Activated naive CD4-positive, alpha-beta T cell treated with anti-CD3 and anti-CD28 coated beads, Interleukin-2, amount 50 U/mL, for 24 hours (primary cell): ENCODE measurements around the gene STX5.
"Not testable (repeated sequence)": the region's sequence is repeated elsewhere in the genome, so short reads cannot be mapped to it uniquely, and the experiment has no call there.

Source experiments
- H3K27ac Mint-ChIP-seq: one replicate; pipeline ENCODE4 v1.8.0; 2021; ENCODE audit warnings: mild to moderate bottlenecking, mixed read lengths
- H3K27me3 Mint-ChIP-seq: one replicate; pipeline ENCODE4 v1.8.0; 2021; ENCODE audit warnings: mixed read lengths
- H3K36me3 Mint-ChIP-seq: one replicate; pipeline ENCODE4 v1.8.0; 2021; ENCODE audit warnings: mixed read lengths
- H3K4me1 Mint-ChIP-seq: one replicate; pipeline ENCODE4 v1.8.0; 2021; ENCODE audit warnings: mixed read lengths
- H3K4me3 Mint-ChIP-seq: one replicate; pipeline ENCODE4 v1.8.0; 2021; ENCODE audit warnings: mild to moderate bottlenecking, mixed read lengths
- H3K9me3 Mint-ChIP-seq: one replicate; pipeline ENCODE4 v1.8.0; 2021; ENCODE audit warnings: mixed read lengths

STX5 gene

DNA sequence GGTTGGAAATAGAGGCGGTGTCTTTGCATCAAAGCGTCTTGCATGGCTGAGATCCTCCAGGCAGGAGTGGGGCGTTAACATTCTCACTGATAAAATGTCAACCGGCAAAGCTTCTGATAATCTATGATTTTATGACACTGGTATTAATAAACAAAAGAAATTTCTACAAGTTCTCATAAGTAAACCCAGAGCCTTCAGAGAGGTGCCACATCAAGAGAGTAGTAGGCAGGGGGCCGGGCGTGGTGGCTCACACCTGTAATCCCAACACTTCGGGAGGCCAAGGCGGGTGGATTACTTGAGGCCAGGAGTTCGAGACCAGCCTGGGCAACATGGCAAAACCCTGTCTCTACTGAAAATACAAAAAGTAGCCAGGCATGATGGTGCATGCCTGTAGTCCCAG, 11.0 kb upstream of the STX5 start:
- not testable (repeated sequence) for H3K36me3 Mint-ChIP-seq, H3K9me3 Mint-ChIP-seq, H3K27me3 Mint-ChIP-seq, H3K27ac Mint-ChIP-seq, H3K4me3 Mint-ChIP-seq
- H3K4me1 Mint-ChIP-seq, result peaks cover 22% of the 10 kb centered on the region

DNA sequence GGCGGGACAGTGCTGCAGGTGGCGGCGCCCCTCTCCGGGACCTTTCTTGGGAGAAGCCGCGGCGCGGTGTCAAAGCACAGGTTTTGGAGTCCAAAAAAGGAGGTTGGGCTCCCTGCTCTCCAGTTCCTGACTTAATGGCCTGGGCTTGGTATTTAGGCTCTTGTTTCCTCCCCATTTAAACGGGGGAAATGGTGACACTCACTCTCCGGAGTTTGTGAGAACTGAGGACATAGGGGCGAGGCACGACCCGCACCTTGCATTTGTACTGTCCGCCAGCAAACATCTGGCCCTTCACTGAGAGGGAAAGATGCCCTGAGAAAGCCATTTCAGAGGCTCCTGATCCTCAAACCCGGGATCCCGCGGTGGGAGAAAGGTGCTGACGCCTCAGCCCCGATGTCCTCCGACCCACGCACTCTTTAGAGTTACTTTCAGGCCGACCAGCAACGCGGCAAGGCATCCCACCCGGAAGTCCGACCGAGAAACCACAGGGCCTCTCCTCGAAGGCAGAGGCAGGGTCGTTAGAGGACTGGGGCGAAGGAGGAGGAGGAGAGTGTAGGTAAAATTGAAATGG, 10.4 kb upstream of the STX5 start:
- H3K9me3 Mint-ChIP-seq, result no peaks in the 10 kb centered on the region
- no peak overlapping the region for H3K4me3 Mint-ChIP-seq
- no peak overlapping the region for H3K27ac Mint-ChIP-seq
- H3K27me3 Mint-ChIP-seq, result no peaks in the 10 kb centered on the region
- H3K4me1 Mint-ChIP-seq, result peaks cover 29% of the 10 kb centered on the region
- peaks cover 10% of the 10 kb centered on the region for H3K36me3 Mint-ChIP-seq

DNA sequence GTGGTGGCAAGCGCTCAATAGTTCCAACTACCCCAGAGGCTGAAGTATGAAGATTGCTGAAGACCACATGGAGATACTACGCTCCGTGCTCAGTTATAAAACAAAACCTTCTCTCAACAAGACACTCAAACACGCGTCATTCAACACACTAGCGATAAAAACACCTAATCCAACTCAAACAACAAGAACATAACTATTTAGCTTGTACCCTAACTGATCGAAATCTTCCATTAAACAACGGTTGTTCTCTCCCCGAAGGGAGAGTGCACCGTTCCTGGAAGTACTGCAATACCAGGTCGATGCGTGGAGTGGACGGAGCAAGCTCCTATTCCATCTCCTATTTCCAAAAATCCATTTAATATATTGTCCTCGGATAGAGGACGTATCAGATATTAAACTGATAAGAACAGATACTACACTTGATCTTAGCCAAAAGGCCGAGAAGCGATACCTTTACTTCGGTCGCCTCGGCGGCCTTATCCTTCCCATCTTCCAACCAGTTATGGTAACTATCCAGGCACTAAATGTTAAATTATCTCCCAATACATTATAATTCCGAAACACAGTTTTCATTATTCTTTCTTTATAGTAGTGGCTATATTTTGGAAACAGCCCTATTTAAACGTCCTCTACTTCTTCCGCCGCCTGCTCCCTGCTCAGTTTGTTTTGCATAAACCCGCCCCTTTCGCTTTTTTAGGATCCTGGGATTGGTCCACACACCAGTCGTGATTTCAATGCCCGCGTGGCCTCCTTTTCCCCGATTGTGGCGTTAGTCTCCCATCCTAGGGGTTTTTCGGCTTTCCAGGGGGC, 9.7 kb upstream of the STX5 start:
- peaks cover 28% of the 10 kb centered on the region for H3K4me1 Mint-ChIP-seq
- no peaks in the 10 kb centered on the region for H3K9me3 Mint-ChIP-seq

DNA sequence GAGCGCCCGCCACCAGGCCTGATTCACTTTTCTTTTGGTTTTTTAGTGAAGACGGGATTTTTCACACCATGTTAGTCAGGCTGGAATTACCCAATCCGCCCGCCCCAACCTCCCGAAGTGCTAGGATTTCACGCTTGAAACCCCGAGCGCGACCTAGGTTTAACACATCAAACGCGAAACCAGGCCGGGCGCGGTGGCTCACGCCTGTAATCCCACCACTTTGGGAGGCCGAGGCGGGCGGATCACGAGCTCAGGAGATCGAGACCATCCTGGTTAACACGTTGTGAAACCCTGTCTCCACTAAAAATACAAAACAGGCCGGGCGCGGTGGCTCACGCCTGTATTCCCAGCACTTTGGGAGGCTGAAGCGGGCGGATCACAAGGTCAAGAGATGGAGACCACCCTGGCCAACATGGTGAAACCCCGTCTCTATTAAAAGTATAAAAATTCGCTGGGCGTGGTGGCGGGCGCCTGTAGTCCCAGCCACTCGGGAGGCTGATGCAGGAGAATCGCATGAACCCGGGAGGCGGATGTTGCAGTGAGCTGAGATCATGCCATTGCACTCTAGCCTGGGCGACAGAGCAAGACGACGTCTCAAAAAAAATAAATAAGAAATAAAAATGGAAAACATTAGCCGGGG, 9.0 kb upstream of the STX5 start:
- not testable (repeated sequence) for H3K27me3 Mint-ChIP-seq, H3K27ac Mint-ChIP-seq, H3K4me3 Mint-ChIP-seq, H3K9me3 Mint-ChIP-seq
- peaks cover 13% of the 10 kb centered on the region for H3K36me3 Mint-ChIP-seq
- peaks cover 31% of the 10 kb centered on the region for H3K4me1 Mint-ChIP-seq

More for the DNA sequence above, 9.7 kb upstream of the STX5 start:
- H3K27me3 Mint-ChIP-seq, result no peaks in the 10 kb centered on the region
- peaks cover 11% of the 10 kb centered on the region for H3K36me3 Mint-ChIP-seq
- no peak overlapping the region for H3K4me3 Mint-ChIP-seq
- no peak overlapping the region for H3K27ac Mint-ChIP-seq

DNA sequence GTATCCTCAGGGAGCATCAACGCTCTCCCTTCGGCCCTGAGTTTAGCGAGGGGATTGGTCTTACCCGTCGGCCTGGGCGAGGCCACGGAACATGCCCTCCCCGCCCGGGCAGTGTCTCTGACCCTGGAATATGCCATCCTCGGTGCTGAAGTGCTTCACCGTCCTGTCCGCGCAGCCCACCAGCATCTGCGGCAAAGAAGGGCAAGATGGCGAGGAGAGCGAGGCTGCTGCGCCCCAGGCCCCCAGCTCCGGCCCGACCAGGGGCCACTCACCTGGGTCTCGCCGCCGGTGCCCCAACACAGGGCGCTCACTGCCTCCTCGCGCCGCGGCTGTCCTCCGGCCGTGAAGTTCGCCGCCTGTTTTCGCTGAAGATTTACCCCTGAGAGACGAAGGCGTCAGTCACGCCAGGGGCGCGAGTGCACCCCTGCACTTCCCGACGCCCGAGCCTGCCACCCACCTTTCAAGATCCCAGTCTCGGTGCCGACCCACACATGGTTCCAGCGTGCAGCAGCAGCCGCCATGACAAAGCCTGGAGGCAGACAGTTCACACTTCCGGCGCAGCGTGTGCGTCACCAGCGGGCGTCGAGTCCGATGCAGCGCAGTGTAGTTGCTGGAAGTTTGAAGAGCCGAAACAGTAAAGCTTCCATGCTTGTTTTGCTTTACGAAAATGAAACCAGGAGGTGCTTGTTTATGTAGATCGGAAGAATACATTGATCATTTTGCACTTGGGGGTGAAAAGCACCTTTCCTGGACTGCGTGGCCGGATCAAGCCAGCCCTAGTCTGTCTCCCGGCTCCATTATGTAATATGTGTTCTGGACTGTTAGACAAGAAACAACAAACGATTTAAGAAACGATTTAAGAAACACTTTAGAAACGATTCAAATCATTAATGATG, 7.4 kb upstream of the STX5 start, which contains the start of gene WDR74:
Gene WDR74, minus strand, starts transcription at position 541 of the 896 bp plus-strand sequence. Its CDS starts 20 bp downstream, at position 521.
- Mint-ChIP-seq H3K27ac (no peak within 1 kb of the TSS), H3K9me3 (no peaks in the 10 kb centered on the region), H3K27me3 (no peaks in the 10 kb centered on the region), H3K36me3 (peaks cover 18% of the 10 kb centered on the region), H3K4me3 (no peak within 1 kb of the TSS), H3K4me1 (peaks cover 42% of the 10 kb centered on the region)

DNA sequence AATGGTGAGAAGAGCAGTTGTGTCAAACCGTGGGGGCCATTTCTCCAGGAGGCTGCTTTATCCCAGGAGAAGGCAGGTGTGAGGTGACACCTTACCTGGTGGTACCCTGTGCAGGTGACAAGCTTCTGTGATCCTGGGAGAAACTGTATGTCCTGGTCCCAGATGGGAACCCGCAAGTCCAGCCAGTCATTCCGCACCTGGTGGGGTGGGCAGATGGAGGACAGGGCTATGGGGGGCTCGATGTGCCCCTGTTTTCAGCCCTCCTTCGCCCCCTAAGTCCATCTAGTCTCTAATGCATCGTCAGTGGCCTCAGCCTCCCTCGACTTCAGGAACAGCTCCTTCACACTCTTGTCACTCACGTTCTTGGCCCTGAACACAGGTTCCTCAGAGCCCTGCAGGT, 3.5 kb upstream of the STX5 start:
- Mint-ChIP-seq H3K4me1 (peaks cover 59% of the 10 kb centered on the region), H3K4me3 (no peak overlapping the region), H3K27ac (peak overlapping the region; percentile 74), H3K27me3 (no peaks in the 10 kb centered on the region), H3K36me3 (peaks cover 23% of the 10 kb centered on the region), H3K9me3 (no peaks in the 10 kb centered on the region)

DNA sequence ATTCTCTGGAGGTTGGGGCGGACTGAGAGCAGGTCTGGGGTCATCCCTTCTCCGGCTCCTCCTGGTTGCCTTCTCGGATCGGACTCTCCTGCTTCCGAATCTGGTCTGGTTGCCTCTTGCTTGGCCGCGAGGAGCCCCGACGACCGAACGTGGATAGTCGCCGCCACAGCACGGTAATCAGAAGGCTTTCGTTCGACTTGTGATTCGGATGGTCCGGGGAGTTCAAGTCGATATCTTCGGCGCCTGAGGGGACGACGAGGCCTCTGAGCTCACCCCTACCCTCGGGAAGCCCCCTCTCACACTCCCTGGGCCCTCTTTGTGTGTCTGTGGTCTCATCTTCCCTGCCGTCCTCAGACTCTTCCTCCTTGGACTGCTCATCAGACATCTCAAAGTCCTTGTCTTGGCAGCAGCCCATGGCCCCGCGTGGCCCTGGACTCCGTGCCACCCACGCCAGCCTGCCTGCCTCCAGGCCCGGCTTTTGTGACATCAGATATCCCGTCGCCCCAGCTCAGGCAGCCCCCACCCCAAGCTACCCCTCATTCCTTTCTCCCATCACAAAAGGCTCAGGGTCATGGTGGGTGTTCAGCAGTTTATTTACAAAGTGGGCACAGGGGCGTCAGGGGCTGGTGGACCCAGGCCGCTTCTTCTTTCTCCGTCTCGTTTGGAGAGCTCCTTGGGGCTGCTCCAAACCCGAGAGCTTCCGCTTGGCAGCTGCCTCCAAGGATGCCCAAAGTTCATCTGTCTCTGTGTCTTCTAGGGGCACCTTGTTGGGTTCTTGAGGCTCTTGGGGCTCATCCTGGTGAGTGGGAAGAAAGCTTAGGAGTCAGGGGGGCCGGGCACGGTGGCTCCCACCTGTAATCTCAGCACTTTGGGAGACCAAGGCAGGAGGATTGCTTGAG, 734 bp upstream of the STX5 start, which contains the start of gene TEX54:
Gene TEX54, minus strand, starts transcription at position 506 of the 899 bp plus-strand sequence.
- Mint-ChIP-seq H3K27ac (peak within 1 kb of the TSS; percentile 99), H3K4me1 (peaks cover 56% of the 10 kb centered on the region)

DNA sequence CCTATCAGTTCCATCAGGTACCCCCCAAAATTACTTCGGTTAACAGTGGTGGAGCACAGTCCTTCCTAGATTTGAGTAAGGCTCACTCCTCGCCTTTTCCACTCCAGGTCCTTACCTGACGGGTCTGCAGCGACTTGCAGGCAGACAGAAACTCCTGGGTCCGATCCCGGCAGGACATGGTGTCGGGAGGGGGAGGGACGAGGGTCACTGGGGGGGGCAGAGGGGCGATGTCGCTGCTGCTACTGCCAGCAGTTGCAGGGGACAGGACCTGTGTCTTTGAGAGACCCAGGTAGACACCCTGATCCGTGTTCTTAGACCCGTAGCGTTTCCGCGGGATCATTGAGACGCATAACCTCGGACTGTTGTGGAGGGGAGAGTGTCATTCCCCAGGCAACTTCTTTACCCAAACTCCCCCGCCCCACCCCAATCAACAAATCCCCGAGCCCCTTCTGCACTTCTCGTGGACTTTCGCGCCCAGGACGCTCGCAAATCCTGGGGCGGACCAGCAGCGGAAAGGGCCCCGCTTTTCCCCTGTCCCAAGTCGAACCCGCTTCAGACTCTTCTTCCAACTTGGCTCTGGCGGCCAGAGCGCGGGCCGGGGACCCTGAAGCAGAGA, 839 bp downstream of the STX5 start:
- Mint-ChIP-seq H3K4me1 (peaks cover 50% of the 10 kb centered on the region), H3K36me3 (peaks cover 16% of the 10 kb centered on the region), H3K27me3 (no peaks in the 10 kb centered on the region), H3K4me3 (peak overlapping the region; percentile 93), H3K27ac (peak overlapping the region; percentile 99), H3K9me3 (no peaks in the 10 kb centered on the region)

More for the DNA sequence above, 734 bp upstream of the STX5 start, which contains the start of gene TEX54:
- H3K27me3 Mint-ChIP-seq, result no peaks in the 10 kb centered on the region
- peak within 1 kb of the TSS; percentile 93 for H3K4me3 Mint-ChIP-seq
- H3K36me3 Mint-ChIP-seq, result peaks cover 17% of the 10 kb centered on the region
- no peaks in the 10 kb centered on the region for H3K9me3 Mint-ChIP-seq

DNA sequence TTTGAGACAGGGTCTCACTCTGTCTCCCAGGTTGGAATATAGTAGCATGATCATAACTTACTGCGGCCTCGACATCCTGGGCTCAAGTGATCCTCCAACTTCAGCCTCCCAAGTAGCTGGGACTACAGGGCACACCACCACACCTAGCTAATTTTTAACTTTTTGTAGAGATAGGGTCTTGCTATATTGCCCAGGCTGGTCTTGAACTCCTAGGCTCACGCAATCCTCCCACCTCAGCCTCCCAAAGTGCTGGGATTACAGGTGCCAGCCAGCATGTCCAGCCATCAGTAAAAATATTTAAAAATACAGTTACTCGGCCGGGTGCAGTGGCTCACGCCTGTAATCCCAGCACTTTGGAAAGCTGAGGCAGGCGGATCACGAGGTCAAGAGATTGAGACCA, 3.7 kb downstream of the STX5 start:
- not testable (repeated sequence) for H3K27ac Mint-ChIP-seq

DNA sequence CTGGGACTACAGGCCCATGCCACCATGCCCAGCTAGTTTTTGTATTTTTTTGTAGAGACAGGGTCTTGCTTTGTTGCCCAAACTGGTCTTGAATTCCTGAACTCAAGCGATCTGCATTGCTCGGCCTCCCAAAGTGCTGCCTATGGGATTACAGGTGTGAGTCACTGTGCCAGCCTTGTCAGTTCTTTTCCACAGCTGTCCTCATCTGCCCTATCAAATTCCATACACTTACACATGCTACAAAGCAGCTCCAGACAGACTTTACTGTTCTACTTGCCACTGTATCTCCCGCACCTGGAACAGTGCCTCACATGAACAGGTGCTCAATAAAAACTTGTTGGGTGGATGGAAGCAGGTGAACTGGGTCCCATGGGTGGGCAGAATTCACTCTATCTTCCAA, 8.2 kb downstream of the STX5 start:
- peaks cover 13% of the 10 kb centered on the region for H3K4me1 Mint-ChIP-seq
- H3K36me3 Mint-ChIP-seq, result peaks cover 10% of the 10 kb centered on the region
- H3K27me3 Mint-ChIP-seq, result no peaks in the 10 kb centered on the region
- H3K4me3 Mint-ChIP-seq, result no peak overlapping the region
- no peaks in the 10 kb centered on the region for H3K9me3 Mint-ChIP-seq
- H3K27ac Mint-ChIP-seq, result no peak overlapping the region

More for the DNA sequence above, 3.7 kb downstream of the STX5 start:
- peaks cover 38% of the 10 kb centered on the region for H3K4me1 Mint-ChIP-seq
- H3K27me3 Mint-ChIP-seq, H3K4me3 Mint-ChIP-seq, H3K9me3 Mint-ChIP-seq, H3K36me3 Mint-ChIP-seq: not testable (repeated sequence)

DNA sequence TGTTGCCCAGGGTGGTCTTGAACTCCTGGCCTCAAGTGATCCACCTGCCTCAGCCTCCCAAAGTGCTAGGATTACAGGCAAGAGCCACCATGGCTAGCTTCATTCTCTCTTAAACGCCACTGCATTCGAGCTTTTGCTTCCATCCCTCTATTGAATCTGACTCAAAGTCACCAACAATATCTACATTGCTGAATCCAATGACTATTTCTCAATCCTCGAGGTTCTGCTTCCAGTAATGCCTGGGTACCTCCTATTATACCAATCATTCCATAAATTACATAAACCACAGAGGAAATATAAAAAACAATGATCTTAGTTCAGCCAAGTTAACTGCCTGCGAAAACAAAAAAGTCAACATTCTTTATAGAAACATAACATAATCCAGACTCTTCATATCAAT, 14.7 kb downstream of the STX5 start:
- no peaks in the 10 kb centered on the region for H3K9me3 Mint-ChIP-seq
- no peak overlapping the region for H3K4me3 Mint-ChIP-seq
- H3K4me1 Mint-ChIP-seq, result no peaks in the 10 kb centered on the region
- H3K27me3 Mint-ChIP-seq, result no peaks in the 10 kb centered on the region
- peaks cover 7% of the 10 kb centered on the region for H3K36me3 Mint-ChIP-seq
- H3K27ac Mint-ChIP-seq, result no peak overlapping the region

DNA sequence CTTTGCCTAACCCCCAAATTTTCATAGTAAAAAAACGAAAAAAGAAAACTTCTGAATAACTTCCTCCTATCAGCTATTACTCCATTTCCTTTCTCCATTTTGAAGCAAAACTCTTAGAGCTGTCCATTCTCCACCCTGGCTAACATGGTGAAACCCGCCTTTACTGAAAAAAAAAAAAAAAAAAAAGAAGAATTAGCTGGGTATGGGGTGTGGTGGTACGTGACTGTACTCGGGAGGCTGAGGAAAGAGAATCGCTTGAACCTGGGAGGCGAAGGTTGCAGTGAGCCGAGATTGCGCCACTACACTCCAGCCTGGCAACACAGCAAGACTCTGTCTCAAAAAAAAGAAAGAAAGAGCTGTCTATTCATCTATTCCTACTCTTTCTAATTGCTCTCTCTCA, 15.3 kb downstream of the STX5 start:
- Mint-ChIP-seq H3K27ac (no peak overlapping the region), H3K27me3 (no peaks in the 10 kb centered on the region), H3K9me3 (no peaks in the 10 kb centered on the region), H3K36me3 (peaks cover 7% of the 10 kb centered on the region), H3K4me1 (no peaks in the 10 kb centered on the region), H3K4me3 (no peak overlapping the region)

DNA sequence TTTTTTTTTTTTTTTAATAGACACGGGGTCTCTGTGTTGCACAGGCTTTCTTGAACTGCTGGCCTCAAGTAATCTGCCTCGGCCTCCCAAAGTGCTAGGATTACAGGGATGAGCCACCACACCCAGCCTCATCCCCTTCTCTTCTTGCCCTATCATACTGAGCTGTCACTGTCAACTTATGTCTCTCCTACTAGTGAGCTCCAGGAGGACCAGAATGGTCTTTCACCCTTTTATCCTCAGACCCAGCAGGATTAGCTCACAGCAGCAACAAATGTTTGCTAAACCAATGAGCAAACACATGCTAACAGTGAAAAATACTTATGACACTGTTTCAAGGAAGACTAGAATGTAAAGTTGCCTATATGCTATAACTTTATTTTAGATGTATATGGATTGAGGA, 20.2 kb downstream of the STX5 start:
- Mint-ChIP-seq H3K4me1 (peaks cover 1% of the 10 kb centered on the region), H3K27ac (no peak overlapping the region), H3K4me3 (no peak overlapping the region), H3K36me3 (no peaks in the 10 kb centered on the region), H3K9me3 (no peaks in the 10 kb centered on the region), H3K27me3 (no peaks in the 10 kb centered on the region)

DNA sequence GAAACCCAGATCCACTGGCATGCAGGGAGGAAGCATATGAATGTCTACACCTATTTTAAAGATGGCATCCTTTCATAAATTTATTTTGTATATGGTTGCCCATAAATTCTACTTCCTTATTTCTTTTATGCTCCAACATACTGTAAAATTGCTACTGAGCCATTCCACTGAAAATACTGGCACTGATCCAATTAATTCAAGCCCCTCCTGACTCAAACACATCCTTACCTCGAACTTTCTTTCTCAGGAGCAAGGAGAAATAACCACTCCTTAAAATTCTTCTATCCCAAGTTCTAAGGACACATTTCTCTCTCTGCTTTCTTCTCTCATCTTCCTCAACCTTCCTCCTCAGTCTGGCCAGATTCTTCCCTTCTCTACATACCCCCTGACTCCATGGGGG, 21.1 kb downstream of the STX5 start:
- no peaks in the 10 kb centered on the region for H3K36me3 Mint-ChIP-seq
- H3K9me3 Mint-ChIP-seq, result no peaks in the 10 kb centered on the region
- no peak overlapping the region for H3K4me3 Mint-ChIP-seq
- no peaks in the 10 kb centered on the region for H3K27me3 Mint-ChIP-seq
- H3K4me1 Mint-ChIP-seq, result peaks cover 8% of the 10 kb centered on the region
- H3K27ac Mint-ChIP-seq, result peak overlapping the region; percentile 38
